ENCODE data around the gene TNRC6A.

TNRC6A gene

GRCh38 chr16:24776501-24777220, 47.2 kb downstream of the TNRC6A start:
- peaks cover 40% of the 10 kb centered on the region for H4K20me1 ChIP-seq (ENCODE audit: insufficient read depth, low read length)
- H3K79me2 ChIP-seq (ENCODE audit: low read length): peaks cover 44% of the 10 kb centered on the region
- H3K4me2 ChIP-seq (ENCODE audit: low read length): no peak overlapping the region
- H3K36me3 ChIP-seq (replicated peaks; ENCODE audit: low read depth, low read length): peaks cover 43% of the 10 kb centered on the region
- no peaks in the 10 kb centered on the region for H3K9me3 ChIP-seq (ENCODE audit: insufficient read depth, low read length)
- H3K4me1 ChIP-seq (ENCODE audit: low read length): no peaks in the 10 kb centered on the region
- no peak overlapping the region for H2AFZ ChIP-seq (ENCODE audit: low read depth, low read length)
- H3K4me3 ChIP-seq (ENCODE audit: low read length): no peak overlapping the region
- H3K9ac ChIP-seq (ENCODE audit: low read length): no peak overlapping the region
- no peak for TF ChIP-seq EZH2phosphoT487 (IDR thresholded peaks at IDR 0.05; ENCODE audit: low read depth)
- TF ChIP-seq CTCF (IDR thresholded peaks at IDR 0.05; ENCODE audit: low read depth, low read length): no peak
- H3K27ac ChIP-seq (ENCODE audit: low read length): no peak overlapping the region
- H3K27me3 ChIP-seq (ENCODE audit: low read depth, low read length): no peaks in the 10 kb centered on the region

GRCh38 chr16:24778671-24779070, 49.2 kb downstream of the TNRC6A start:
- TF ChIP-seq CTCF (IDR thresholded peaks at IDR 0.05; ENCODE audit: low read depth, low read length) (no peak), EZH2phosphoT487 (IDR thresholded peaks at IDR 0.05; ENCODE audit: low read depth) (no peak)
- Histone ChIP-seq H4K20me1 (ENCODE audit: insufficient read depth, low read length) (peaks cover 26% of the 10 kb centered on the region), H3K4me2 (ENCODE audit: low read length) (no peak overlapping the region), H3K36me3 (replicated peaks; ENCODE audit: low read depth, low read length) (peaks cover 44% of the 10 kb centered on the region), H3K27ac (ENCODE audit: low read length) (no peak overlapping the region), H3K27me3 (ENCODE audit: low read depth, low read length) (no peaks in the 10 kb centered on the region), H3K79me2 (ENCODE audit: low read length) (peaks cover 28% of the 10 kb centered on the region), H3K9ac (ENCODE audit: low read length) (no peak overlapping the region), H3K9me3 (ENCODE audit: insufficient read depth, low read length) (no peaks in the 10 kb centered on the region), H2AFZ (ENCODE audit: low read depth, low read length) (no peak overlapping the region), H3K4me3 (ENCODE audit: low read length) (no peak overlapping the region), H3K4me1 (ENCODE audit: low read length) (no peaks in the 10 kb centered on the region)

GRCh38 chr16:24781256-24781655, 51.8 kb downstream of the TNRC6A start:
- H3K27ac ChIP-seq (ENCODE audit: low read length): no peak overlapping the region
- H3K9ac ChIP-seq (ENCODE audit: low read length): no peak overlapping the region
- H4K20me1 ChIP-seq (ENCODE audit: insufficient read depth, low read length): peaks cover 6% of the 10 kb centered on the region
- H3K79me2 ChIP-seq (ENCODE audit: low read length): peaks cover 8% of the 10 kb centered on the region; the same call in 1 of the 2 replicates
- peaks cover 35% of the 10 kb centered on the region for H3K36me3 ChIP-seq (replicated peaks; ENCODE audit: low read depth, low read length)
- H3K4me1 ChIP-seq (ENCODE audit: low read length): no peaks in the 10 kb centered on the region
- no peaks in the 10 kb centered on the region for H3K9me3 ChIP-seq (ENCODE audit: insufficient read depth, low read length)
- TF ChIP-seq EZH2phosphoT487 (IDR thresholded peaks at IDR 0.05; ENCODE audit: low read depth) (no peak), CTCF (IDR thresholded peaks at IDR 0.05; ENCODE audit: low read depth, low read length) (no peak)
- H2AFZ ChIP-seq (ENCODE audit: low read depth, low read length): no peak overlapping the region
- H3K4me3 ChIP-seq (ENCODE audit: low read length): no peak overlapping the region
- H3K27me3 ChIP-seq (ENCODE audit: low read depth, low read length): no peaks in the 10 kb centered on the region
- no peak overlapping the region for H3K4me2 ChIP-seq (ENCODE audit: low read length)

- Histone ChIP-seq H3K9ac (ENCODE audit: low read length) (no peak overlapping the region), H3K79me2 (ENCODE audit: low read length) (0 out of 2 replicates have a peak, but pooled peaks cover 4% of the 10 kb centered on the region)
Measured at GRCh38 chr16:24784121-24784520, 54.7 kb downstream of the TNRC6A start.

More at GRCh38 chr16:24784121-24784520, 54.7 kb downstream of the TNRC6A start:
- no peak for TF ChIP-seq CTCF (IDR thresholded peaks at IDR 0.05; ENCODE audit: low read depth, low read length)
- TF ChIP-seq EZH2phosphoT487 (IDR thresholded peaks at IDR 0.05; ENCODE audit: low read depth): no peak
- Histone ChIP-seq H3K4me3 (ENCODE audit: low read length) (no peak overlapping the region), H3K36me3 (replicated peaks; ENCODE audit: low read depth, low read length) (peaks cover 18% of the 10 kb centered on the region), H3K9me3 (ENCODE audit: insufficient read depth, low read length) (no peaks in the 10 kb centered on the region), H3K27me3 (ENCODE audit: low read depth, low read length) (no peaks in the 10 kb centered on the region), H4K20me1 (ENCODE audit: insufficient read depth, low read length) (no peaks in the 10 kb centered on the region), H3K27ac (ENCODE audit: low read length) (no peak overlapping the region), H3K4me1 (ENCODE audit: low read length) (no peaks in the 10 kb centered on the region), H3K4me2 (ENCODE audit: low read length) (no peak overlapping the region), H2AFZ (ENCODE audit: low read depth, low read length) (no peak overlapping the region)
